ENCODE results near the gene MSI2. TPM values are rescaled to one million over a fixed set of nuclear protein-coding genes. Genes with fewer than 3 reads are reported as not detected.

MSI2 gene
- polyA plus RNA-seq, 1 of the 3 experiments (the other 2 are of a cell fraction), result 24.1 TPM

- H3K4me2 ChIP-seq, result no peak overlapping the region
- H3K4me1 ChIP-seq (ENCODE audit: control insufficient read depth in 1 of 2, insufficient read depth in 2 of 2, low read depth in 1 of 2, low read length in 1 of 2), result peaks cover 11 to 74% of the 10 kb centered on the region in 2 experiments; a peak in 3 of 4 replicates
- no peak overlapping the region for H3K4me3 ChIP-seq (ENCODE audit: low read depth in 2 of 2, low read length in 1 of 2)
- ChIA-PET CTCF (interaction anchor here (0.6 to 14.2 kb wide), 33 partner anchors 10 to 575 kb away, joined by 3 to 298 read pairs (median 11); partner anchors contain the start of gene CCDC182), POLR2A (no interaction called here)
- no peaks in the 10 kb centered on the region for H3K27me3 ChIP-seq (ENCODE audit: insufficient read depth)
- no peaks in the 10 kb centered on the region for H3K9me2 ChIP-seq
- no peaks in the 10 kb centered on the region for H4K20me1 ChIP-seq (ENCODE audit: insufficient read depth)
- no peaks in the 10 kb centered on the region for H3F3A ChIP-seq (replicated peaks; ENCODE audit: insufficient read depth)
- H3K9me3 ChIP-seq, result no peaks in the 10 kb centered on the region
- H3K79me2 ChIP-seq (ENCODE audit: insufficient read depth), result no peaks in the 10 kb centered on the region
- H3K9ac ChIP-seq, result no peak overlapping the region
- no peak for DNase-seq
- H3K36me3 ChIP-seq (replicated peaks in 1 of 2; ENCODE audit: control insufficient read depth in 1 of 2, insufficient read depth in 2 of 2, low read length in 1 of 2), result peaks cover 3 to 18% of the 10 kb centered on the region in 2 experiments
- WGBS (ENCODE audit: low lambda C conversion rate), result 89% methylated on average over 4 of the region's 4 CpGs
- peak overlapping the region in 1 of 2 experiments; percentile 100; a peak in 2 of 4 replicates for H3K27ac ChIP-seq (ENCODE audit: low read depth in 2 of 2, low read length in 1 of 2)
- no peak overlapping the region for H2AFZ ChIP-seq (ENCODE audit: low read depth)
- TF ChIP-seq FOXM1 (IDR thresholded peaks at IDR 0.05; ENCODE audit: low read depth), result no peak
- no peak for TF ChIP-seq FOSL2 (IDR thresholded peaks at IDR 0.05; ENCODE audit: borderline replicate concordance, low read depth)
- TF ChIP-seq GABPA (IDR thresholded peaks at IDR 0.05; ENCODE audit: low read depth), result no peak
- no peak for TF ChIP-seq GATA2 (CRISPR knock-in tag; IDR thresholded peaks at IDR 0.05)
- TF ChIP-seq MEF2A (IDR thresholded peaks at IDR 0.05; ENCODE audit: borderline replicate concordance, low read depth), result no peak
- TF ChIP-seq ZBTB33 (IDR thresholded peaks at IDR 0.05; ENCODE audit: borderline replicate concordance, low read depth), result no peak
- TF ChIP-seq, protein P1, sequence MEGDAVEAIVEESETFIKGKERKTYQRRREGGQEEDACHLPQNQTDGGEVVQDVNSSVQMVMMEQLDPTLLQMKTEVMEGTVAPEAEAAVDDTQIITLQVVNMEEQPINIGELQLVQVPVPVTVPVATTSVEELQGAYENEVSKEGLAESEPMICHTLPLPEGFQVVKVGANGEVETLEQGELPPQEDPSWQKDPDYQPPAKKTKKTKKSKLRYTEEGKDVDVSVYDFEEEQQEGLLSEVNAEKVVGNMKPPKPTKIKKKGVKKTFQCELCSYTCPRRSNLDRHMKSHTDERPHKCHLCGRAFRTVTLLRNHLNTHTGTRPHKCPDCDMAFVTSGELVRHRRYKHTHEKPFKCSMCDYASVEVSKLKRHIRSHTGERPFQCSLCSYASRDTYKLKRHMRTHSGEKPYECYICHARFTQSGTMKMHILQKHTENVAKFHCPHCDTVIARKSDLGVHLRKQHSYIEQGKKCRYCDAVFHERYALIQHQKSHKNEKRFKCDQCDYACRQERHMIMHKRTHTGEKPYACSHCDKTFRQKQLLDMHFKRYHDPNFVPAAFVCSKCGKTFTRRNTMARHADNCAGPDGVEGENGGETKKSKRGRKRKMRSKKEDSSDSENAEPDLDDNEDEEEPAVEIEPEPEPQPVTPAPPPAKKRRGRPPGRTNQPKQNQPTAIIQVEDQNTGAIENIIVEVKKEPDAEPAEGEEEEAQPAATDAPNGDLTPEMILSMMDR (IDR thresholded peaks at IDR 0.05), result no peak
- no peak for TF ChIP-seq FOXJ3 (CRISPR knock-in tag; IDR thresholded peaks at IDR 0.05)
- TF ChIP-seq CHD2 (IDR thresholded peaks at IDR 0.05; ENCODE audit: low read length, partially characterized antibody), result no peak
- TF ChIP-seq NRF1 (IDR thresholded peaks at IDR 0.05; ENCODE audit: low read depth, low read length), result no peak
- TF ChIP-seq EP300 (IDR thresholded peaks at IDR 0.05; ENCODE audit: borderline replicate concordance in 1 of 2, low read depth in 1 of 2, low read length in 1 of 2), result no peak
- TF ChIP-seq, protein P2, sequence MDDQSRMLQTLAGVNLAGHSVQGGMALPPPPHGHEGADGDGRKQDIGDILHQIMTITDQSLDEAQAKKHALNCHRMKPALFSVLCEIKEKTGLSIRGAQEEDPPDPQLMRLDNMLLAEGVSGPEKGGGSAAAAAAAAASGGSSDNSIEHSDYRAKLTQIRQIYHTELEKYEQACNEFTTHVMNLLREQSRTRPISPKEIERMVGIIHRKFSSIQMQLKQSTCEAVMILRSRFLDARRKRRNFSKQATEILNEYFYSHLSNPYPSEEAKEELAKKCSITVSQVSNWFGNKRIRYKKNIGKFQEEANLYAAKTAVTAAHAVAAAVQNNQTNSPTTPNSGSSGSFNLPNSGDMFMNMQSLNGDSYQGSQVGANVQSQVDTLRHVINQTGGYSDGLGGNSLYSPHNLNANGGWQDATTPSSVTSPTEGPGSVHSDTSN (IDR thresholded peaks at IDR 0.05), result no peak
- no peak for TF ChIP-seq RAD21 (IDR thresholded peaks at IDR 0.05; ENCODE audit: low read length)
- TF ChIP-seq NFIC (IDR thresholded peaks at IDR 0.05; ENCODE audit: borderline replicate concordance), result no peak
- TF ChIP-seq RFX5 (IDR thresholded peaks at IDR 0.05; ENCODE audit: low read length), result no peak
- TF ChIP-seq POLR2AphosphoS5 (IDR thresholded peaks at IDR 0.05; ENCODE audit: low read depth, low read length), result no peak
- TF ChIP-seq IRF3 (IDR thresholded peaks at IDR 0.05; ENCODE audit: low read depth, low read length), result no peak
- no peak for TF ChIP-seq TEAD4 (IDR thresholded peaks at IDR 0.05; ENCODE audit: borderline replicate concordance, insufficient read depth)
- TF ChIP-seq, protein P3, sequence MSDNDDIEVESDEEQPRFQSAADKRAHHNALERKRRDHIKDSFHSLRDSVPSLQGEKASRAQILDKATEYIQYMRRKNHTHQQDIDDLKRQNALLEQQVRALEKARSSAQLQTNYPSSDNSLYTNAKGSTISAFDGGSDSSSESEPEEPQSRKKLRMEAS (IDR thresholded peaks at IDR 0.05; ENCODE audit: low read depth), result no peak
Measured at GRCh38 chr17:57672971-57673370, 416.6 kb downstream of the MSI2 start.
